Endothelial cell of umbilical vein (primary cell): Measurements from ENCODE around the gene KCTD7. TPM values are rescaled to one million over a fixed set of nuclear protein-coding genes. Genes with fewer than 3 reads are reported as not detected.

Experiments used
- BruUV-seq: library from RNA; stranded (reverse); fragments of 400-500 nt; replicated peaks from 2 replicates; lab custom pipeline; 2021; lab: Mats Ljungman, UMichigan
- CTCF ChIA-PET: fragments of 300-600, 350-600 bp; sonication (Branson Sonifier 250); formaldehyde crosslinking; loops from one replicate; lab custom pipeline; 2021; ENCODE audit warnings: antibody characterized with exemption, inconsistent platforms; lab: Charles Lee
- POLR2A ChIA-PET: fragments of 300-600, 350-600 bp; sonication (Branson Sonifier 250); formaldehyde crosslinking; loops from one replicate; lab custom pipeline; 2021; ENCODE audit warnings: antibody characterized with exemption, inconsistent platforms; lab: Charles Lee
- DNase-seq: peaks from one replicate; pipeline ENCODE4 v3.0.0-alpha.2; 2011; ENCODE audit warnings: low read depth, low spot score
- FAIRE-seq: peaks from 2 replicates; lab custom pipeline; 2011; peaks lifted over from hg19 to GRCh38; lab: Jason Lieb, UNC
- H2AFZ ChIP-seq: 2 replicates; pipeline ENCODE4 v1.6.0; 2012; ENCODE audit warnings: low read depth, low read length, control low read depth, inconsistent platforms
- H3K27ac ChIP-seq: 2 replicates; pipeline ENCODE4 v1.5.1; 2011; ENCODE audit warnings: low read depth, mild to moderate bottlenecking, control low read depth, low read length, moderate library complexity; ENCODE audit not compliant: insufficient read depth
- H3K27me3 ChIP-seq, 2 experiments: 2 replicates each; pipeline versions ENCODE4 v1.6.0 to v1.6.1; 2011; ENCODE audit warnings: low read length in 2 of 2, mixed read lengths in 1 of 2; ENCODE audit not compliant: control insufficient read depth in 2 of 2, insufficient read depth in 2 of 2
- H3K36me3 ChIP-seq, 2 experiments: 2 replicates in 1 of 2; 3 replicates in 1 of 2; pipeline ENCODE4 v1.5.1; 2011; ENCODE audit warnings: low read length in 2 of 2, mild to moderate bottlenecking in 1 of 2, moderate library complexity in 1 of 2; ENCODE audit not compliant: control insufficient read depth in 2 of 2, insufficient read depth in 2 of 2; ENCODE audit errors: extremely low read depth in 1 of 2
- H3K4me1 ChIP-seq: 3 replicates; pipeline ENCODE4 v1.5.1; 2011; ENCODE audit warnings: mild to moderate bottlenecking, low read length; ENCODE audit not compliant: control insufficient read depth, insufficient read depth; ENCODE audit errors: extremely low read depth
- H3K4me2 ChIP-seq: 2 replicates; pipeline ENCODE4 v1.6.1; 2011; ENCODE audit warnings: low read length, control low read depth, mixed read lengths; ENCODE audit not compliant: insufficient read depth
- H3K4me3 ChIP-seq, 3 experiments: fragments of 200-600 bp in 1 of 3; sonication (generic), shearing (Covaris generic) in 1 of 3; replicated peaks in 1 of 3; 2 replicates each; pipeline ENCODE4 v1.5.1; 2011 to 2016; ENCODE audit warnings: control low read depth in 3 of 3, low read length in 3 of 3, mild to moderate bottlenecking in 2 of 3, inconsistent platforms in 1 of 3, low read depth in 1 of 3, moderate library complexity in 1 of 3; ENCODE audit not compliant: insufficient read depth in 1 of 3
- H3K79me2 ChIP-seq: 2 replicates; pipeline ENCODE4 v1.6.0; 2012; ENCODE audit warnings: low read length, inconsistent platforms; ENCODE audit not compliant: control insufficient read depth, insufficient read depth
- H3K9ac ChIP-seq: replicated peaks from 2 replicates; pipeline ENCODE3; 2011; ENCODE audit warnings: low read length, control low read depth; ENCODE audit not compliant: insufficient read depth; ENCODE audit errors: extremely low read depth
- H3K9me1 ChIP-seq: replicated peaks from 3 replicates; pipeline ENCODE4 v1.6.0; 2011; ENCODE audit warnings: mild to moderate bottlenecking, low read length; ENCODE audit not compliant: control insufficient read depth, insufficient read depth; ENCODE audit errors: extremely low read depth
- H3K9me3 ChIP-seq: replicated peaks from 2 replicates; pipeline ENCODE4 v1.5.1; 2012; ENCODE audit warnings: low read length, inconsistent platforms; ENCODE audit not compliant: control insufficient read depth, insufficient read depth
- H4K20me1 ChIP-seq: replicated peaks from 2 replicates; pipeline ENCODE3; 2011; ENCODE audit warnings: mild to moderate bottlenecking, low read length; ENCODE audit not compliant: control insufficient read depth, insufficient read depth; ENCODE audit errors: extremely low read depth
- CTCF ChIP-seq, 2 donors: IDR thresholded peaks; 1 replicate in 1 of 2; 2 replicates in 1 of 2; pipeline ENCODE4 v1.5.1; 2011; ENCODE audit warnings: low read length in 2 of 2, mild to moderate bottlenecking in 2 of 2, moderate library complexity in 2 of 2, control low read depth in 1 of 2, inconsistent platforms in 1 of 2, low read depth in 1 of 2; ENCODE audit not compliant: insufficient read depth in 1 of 2; ENCODE audit errors: extremely low read depth in 1 of 2
- EZH2 ChIP-seq: IDR thresholded peaks from 2 replicates; pipeline ENCODE4 v1.6.1; 2012; ENCODE audit warnings: borderline replicate concordance, low read depth, mild to moderate bottlenecking, moderate library complexity, low read length, inconsistent platforms; ENCODE audit not compliant: severe bottlenecking
- FOS ChIP-seq: IDR thresholded peaks from 2 replicates; pipeline ENCODE4 v1.6.1; 2011; ENCODE audit warnings: mild to moderate bottlenecking, low read length, moderate library complexity, borderline replicate concordance; ENCODE audit not compliant: insufficient read depth
- GATA2 ChIP-seq: IDR thresholded peaks from 2 replicates; pipeline ENCODE4 v1.7.0; 2011; ENCODE audit warnings: low read depth, mild to moderate bottlenecking, moderate library complexity, mixed read lengths, low read length; ENCODE audit not compliant: insufficient read length, insufficient read depth
- JUN ChIP-seq: IDR thresholded peaks from 2 replicates; pipeline ENCODE4 v1.6.1; 2011; ENCODE audit warnings: borderline replicate concordance, low read depth; ENCODE audit not compliant: insufficient read length, insufficient read depth
- MYC ChIP-seq: IDR thresholded peaks from one replicate; pipeline ENCODE4 v1.6.1; 2011; ENCODE audit warnings: mild to moderate bottlenecking, low read depth, low read length
- POLR2A ChIP-seq: IDR thresholded peaks from 2 replicates; pipeline ENCODE4 v1.6.1; 2012; ENCODE audit warnings: low read depth, mild to moderate bottlenecking, control low read depth, low read length
- POLR2AphosphoS5 ChIP-seq: IDR thresholded peaks from 2 replicates; pipeline ENCODE4 v1.6.1; 2012; ENCODE audit warnings: low read depth, mild to moderate bottlenecking, control low read depth, low read length, moderate library complexity; ENCODE audit not compliant: insufficient read depth
- dilution Hi-C: fragments of 300-500 bp; cut with MboI; formaldehyde crosslinking; loops from one replicate; pipeline ENCODE4 v1.15.0; 2019; ENCODE audit warnings: low sequenced_read_pairs; ENCODE audit not compliant: extremely low pct_ligation_motif_present
- intact Hi-C: fragments of 100-400 bp; cut with micrococcal nuclease; formaldehyde crosslinking; loops from one replicate; pipeline ENCODE4 v1.10.0; 2022
- polyA plus RNA-seq, 4 experiments: library from polyadenylated mRNA; depleted of rRNA in 3 of 4; stranded (reverse) in 3 of 4; unstranded in 1 of 4; fragments of >200 nt; gene quantifications; 2 replicates each; pipeline versions ENCODE4 v1.2.1 to v1.2.3, GENCODE V29; 2011 to 2012; ENCODE audit warnings: missing spikeins in 1 of 4
- total RNA-seq: library from RNA; stranded (reverse); gene quantifications from 2 replicates; pipeline ENCODE4 v1.2.3, GENCODE V29; 2021
- TF ChIP-seq, protein P1 (sequence below): IDR thresholded peaks from 2 replicates; pipeline ENCODE4 v1.6.1; 2011; ENCODE audit not compliant: insufficient read depth, insufficient read length

Gene KCTD7
- total and polyA plus RNA-seq, 2 donors (not counting 3 experiments of a cell fraction or from before 2014, with no cell fraction given), result 8.7 to 14.1 TPM

DNA sequence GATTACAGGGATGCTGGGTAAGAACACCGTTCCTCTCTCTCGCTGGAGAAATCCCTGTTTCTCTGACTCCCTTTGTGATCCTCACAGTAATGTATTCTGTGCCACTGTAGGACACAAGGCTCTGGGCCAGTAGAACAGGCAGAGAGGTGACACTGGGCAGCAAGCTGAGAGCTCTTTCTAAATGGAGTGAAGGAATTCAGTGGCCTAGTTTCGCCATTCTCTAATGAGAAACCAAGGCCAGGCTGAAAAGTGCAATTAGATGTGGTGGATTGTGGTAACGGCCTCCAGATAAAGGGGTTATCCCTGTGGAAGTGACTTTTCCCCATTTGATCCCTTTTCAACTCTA lies 12.8 kb downstream of the KCTD7 start:
- intact Hi-C loops, result no loop called here
- H3K36me3 ChIP-seq, result peaks cover 0 to 26% of the 10 kb centered on the region in 2 experiments
- H3K27me3 ChIP-seq, result no peaks in the 10 kb centered on the region
- TF ChIP-seq CTCF (IDR thresholded peaks at IDR 0.05; ENCODE audit: extremely low read depth in 1 of 2, insufficient read depth in 1 of 2, low read depth in 1 of 2, low read length in 2 of 2), result no peak
- no peak for TF ChIP-seq GATA2
- TF ChIP-seq FOS, result no peak
- TF ChIP-seq POLR2A, result no peak
- TF ChIP-seq EZH2, result no peak
- no peak for TF ChIP-seq JUN
- no peak for TF ChIP-seq MYC
- TF ChIP-seq, protein P1, sequence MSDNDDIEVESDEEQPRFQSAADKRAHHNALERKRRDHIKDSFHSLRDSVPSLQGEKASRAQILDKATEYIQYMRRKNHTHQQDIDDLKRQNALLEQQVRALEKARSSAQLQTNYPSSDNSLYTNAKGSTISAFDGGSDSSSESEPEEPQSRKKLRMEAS, result no peak
- no peak for TF ChIP-seq POLR2AphosphoS5
- H3K4me3 ChIP-seq, result no peak overlapping the region
- POLR2A ChIA-PET, result no interaction called here
- H4K20me1 ChIP-seq, result no peaks in the 10 kb centered on the region
- BruUV-seq, result no TSS peak
- H3K4me2 ChIP-seq, result no peak overlapping the region
- H3K4me1 ChIP-seq, result no peaks in the 10 kb centered on the region
- no peak for DNase-seq
- no peak overlapping the region for H3K9ac ChIP-seq
- no peaks in the 10 kb centered on the region for H3K9me3 ChIP-seq
- dilution Hi-C loops, result no loop called here
- no peak for FAIRE-seq
- no peaks in the 10 kb centered on the region for H3K79me2 ChIP-seq
- no peak overlapping the region for H2AFZ ChIP-seq
- H3K9me1 ChIP-seq, result no peaks in the 10 kb centered on the region
- no peak overlapping the region for H3K27ac ChIP-seq
- CTCF ChIA-PET, result no interaction called here
